H1 (cell line): ENCODE data around the gene KCNS3. TPM values are rescaled to one million over a fixed set of nuclear protein-coding genes. Genes with fewer than 3 reads are reported as not detected.

Experiments
- CTCF ChIA-PET: fragments of 300-600 bp; sonication (Branson Sonifier 250); formaldehyde crosslinking; loops from one replicate; lab custom pipeline; 2021; ENCODE audit not compliant: partially characterized antibody; lab: Charles Lee
- POLR2A ChIA-PET: fragments of 300-600 bp; sonication (Branson Sonifier 250); formaldehyde crosslinking; loops from one replicate; lab custom pipeline; 2021; ENCODE audit warnings: inconsistent platforms; ENCODE audit not compliant: partially characterized antibody; lab: Charles Lee
- DNase-seq, 2 experiments: peaks; one replicate each; pipeline versions ENCODE4 v3.0.0 to v3.0.0-alpha.2; 2010 to 2022; ENCODE audit warnings: low spot score in 2 of 2, low read depth in 1 of 2, mixed read lengths in 1 of 2
- FAIRE-seq: peaks from 2 replicates; lab custom pipeline; 2011; peaks lifted over from hg19 to GRCh38; lab: Jason Lieb, UNC
- H2AFZ ChIP-seq: 2 replicates; pipeline ENCODE4 v1.8.1; 2012; ENCODE audit warnings: low read length, inconsistent platforms
- H2AK5ac ChIP-seq: 2 replicates; pipeline ENCODE4 v1.6.1; 2013; ENCODE audit warnings: low read depth, low read length
- H2BK120ac ChIP-seq: replicated peaks from 2 replicates; pipeline ENCODE3; 2013; ENCODE audit warnings: low read depth, low read length, inconsistent platforms
- H2BK12ac ChIP-seq: 2 replicates; pipeline ENCODE4 v1.6.1; 2013; ENCODE audit warnings: low read depth, low read length
- H2BK15ac ChIP-seq: 2 replicates; pipeline ENCODE4 v1.6.1; 2013; ENCODE audit warnings: low read length
- H2BK20ac ChIP-seq: 2 replicates; pipeline ENCODE4 v1.6.1; 2013; ENCODE audit warnings: low read length
- H2BK5ac ChIP-seq: 2 replicates; pipeline ENCODE4 v1.6.1; 2013; ENCODE audit warnings: low read depth, low read length
- H3K14ac ChIP-seq: 2 replicates; pipeline ENCODE4 v1.6.1; 2013; ENCODE audit warnings: inconsistent platforms; ENCODE audit not compliant: insufficient read length
- H3K18ac ChIP-seq: 2 replicates; pipeline ENCODE4 v1.6.1; 2013; ENCODE audit warnings: low read length; ENCODE audit errors: extremely low read depth
- H3K23ac ChIP-seq: 2 replicates; pipeline ENCODE4 v1.6.1; 2013; ENCODE audit warnings: inconsistent platforms; ENCODE audit not compliant: insufficient read length
- H3K23me2 ChIP-seq: 2 replicates; pipeline ENCODE4 v1.6.1; 2013; ENCODE audit warnings: low read depth, low read length
- H3K27ac ChIP-seq: 2 replicates; pipeline ENCODE4 v1.6.1; 2011; ENCODE audit warnings: low read depth, low read length, inconsistent platforms
- H3K27me3 ChIP-seq, 4 experiments: replicated peaks in 1 of 4; 1 replicate in 1 of 4; 2 replicates in 3 of 4; pipeline versions ENCODE4 v1.6.1 to v1.8.1; 2011 to 2013; ENCODE audit warnings: low read length in 3 of 4, mild to moderate bottlenecking in 3 of 4, inconsistent platforms in 2 of 4, mixed read lengths in 2 of 4, moderate library complexity in 1 of 4; ENCODE audit not compliant: control insufficient read depth in 3 of 4, insufficient read depth in 3 of 4; ENCODE audit errors: extremely low read depth in 1 of 4
- H3K36me3 ChIP-seq, 4 experiments: 2 replicates each; pipeline versions ENCODE4 v1.6.1 to v1.8.1; 2011 to 2013; ENCODE audit warnings: mild to moderate bottlenecking in 4 of 4, low read length in 3 of 4, moderate library complexity in 2 of 4, control low read depth in 1 of 4, inconsistent platforms in 1 of 4; ENCODE audit not compliant: insufficient read depth in 4 of 4, control insufficient read depth in 2 of 4
- H3K4ac ChIP-seq: replicated peaks from 2 replicates; pipeline ENCODE3; 2013; ENCODE audit warnings: low read length, low read depth, mixed read lengths, inconsistent platforms; ENCODE audit not compliant: insufficient read length
- H3K4me1 ChIP-seq, 4 experiments: replicated peaks in 1 of 4; 1 replicate in 1 of 4; 2 replicates in 3 of 4; pipeline versions ENCODE4 v1.6.1 to v1.8.1; 2011 to 2013; ENCODE audit warnings: low read length in 3 of 4, inconsistent platforms in 2 of 4, mixed read lengths in 1 of 4; ENCODE audit not compliant: insufficient read depth in 4 of 4, control insufficient read depth in 3 of 4
- H3K4me2 ChIP-seq, 2 experiments: 2 replicates each; pipeline versions ENCODE4 v1.6.1 to v1.8.1; 2011 to 2013; ENCODE audit warnings: low read depth in 2 of 2, low read length in 2 of 2, control low read depth in 1 of 2, inconsistent platforms in 1 of 2, mild to moderate bottlenecking in 1 of 2; ENCODE audit not compliant: insufficient read depth in 1 of 2
- H3K4me3 ChIP-seq, 4 experiments: fragments of 200-600, 300-600 bp in 1 of 4; sonication (generic), shearing (Covaris generic), sonication (Bioruptor Twin) in 1 of 4; 2 replicates each; pipeline versions ENCODE4 v1.5.1 to v1.8.1; 2011 to 2016; ENCODE audit warnings: low read length in 4 of 4, low read depth in 3 of 4, control low read depth in 2 of 4, inconsistent platforms in 2 of 4, mild to moderate bottlenecking in 2 of 4, mixed read lengths in 1 of 4, moderate library complexity in 1 of 4; ENCODE audit not compliant: insufficient read depth in 2 of 4; ENCODE audit errors: extremely low read depth in 1 of 4
- H3K56ac ChIP-seq: replicated peaks from 2 replicates; pipeline ENCODE3; 2013; ENCODE audit warnings: low read depth, mild to moderate bottlenecking, mixed read lengths, low read length, inconsistent platforms; ENCODE audit not compliant: insufficient read length
- H3K79me1 ChIP-seq: 2 replicates; pipeline ENCODE4 v1.6.1; 2013; ENCODE audit warnings: low read depth, low read length, control low read depth
- H3K79me2 ChIP-seq, 2 experiments: 2 replicates each; pipeline versions ENCODE4 v1.6.1 to v1.8.1; 2012 to 2013; ENCODE audit warnings: low read length in 2 of 2, mild to moderate bottlenecking in 2 of 2, inconsistent platforms in 1 of 2; ENCODE audit not compliant: insufficient read depth in 2 of 2, control insufficient read depth in 1 of 2
- H3K9ac ChIP-seq, 4 experiments: replicated peaks in 1 of 4; 1 replicate in 1 of 4; 2 replicates in 3 of 4; pipeline versions ENCODE4 v1.6.1 to v1.8.1; 2011 to 2013; ENCODE audit warnings: low read depth in 3 of 4, low read length in 3 of 4, control low read depth in 2 of 4, mild to moderate bottlenecking in 2 of 4, moderate library complexity in 2 of 4, inconsistent platforms in 1 of 4; ENCODE audit errors: extremely low read depth in 1 of 4
- H3K9me3 ChIP-seq, 2 experiments: 2 replicates each; pipeline versions ENCODE4 v1.6.1 to v1.8.1; 2012 to 2013; ENCODE audit warnings: mild to moderate bottlenecking in 2 of 2, moderate library complexity in 2 of 2, control low read depth in 1 of 2, inconsistent platforms in 1 of 2, low read depth in 1 of 2, low read length in 1 of 2, mixed read lengths in 1 of 2; ENCODE audit not compliant: insufficient read depth in 2 of 2
- H4K20me1 ChIP-seq, 2 experiments: replicated peaks in 1 of 2; 2 replicates each; pipeline versions ENCODE3 to v1.8.1; 2011 to 2013; ENCODE audit warnings: inconsistent platforms in 2 of 2, low read length in 2 of 2, mild to moderate bottlenecking in 1 of 2; ENCODE audit not compliant: insufficient read depth in 2 of 2, control insufficient read depth in 1 of 2
- H4K5ac ChIP-seq: 2 replicates; pipeline ENCODE4 v1.6.1; 2013; ENCODE audit warnings: low read length, low read depth, mixed read lengths, inconsistent platforms; ENCODE audit not compliant: insufficient read length
- H4K8ac ChIP-seq: 2 replicates; pipeline ENCODE4 v1.8.0; 2013; ENCODE audit warnings: mild to moderate bottlenecking, moderate library complexity, low read length, inconsistent platforms; ENCODE audit not compliant: insufficient read depth; ENCODE audit errors: extremely low read depth
- H4K91ac ChIP-seq: replicated peaks from 2 replicates; pipeline ENCODE3; 2013; ENCODE audit warnings: low read length, mixed read lengths, inconsistent platforms; ENCODE audit not compliant: insufficient read length
- CEBPB ChIP-seq: IDR thresholded peaks from 2 replicates; pipeline ENCODE4 v1.6.1; 2012; ENCODE audit warnings: low read depth, low read length
- CREB1 ChIP-seq: IDR thresholded peaks from 2 replicates; pipeline ENCODE4 v1.6.1; 2012; ENCODE audit warnings: inconsistent platforms
- WGBS, 2 experiments: shearing (Covaris generic) in 1 of 2; methylation state at CpG; one replicate each; pipeline versions ENCODE4 v1.1.6 to v1.1.7; 2013 to 2015; ENCODE audit warnings: low lambda C conversion rate in 2 of 2, mixed read lengths in 2 of 2, inconsistent platforms in 1 of 2, low coverage in 1 of 2, missing lambda C conversion rate in 1 of 2; ENCODE audit not compliant: insufficient replicate concordance in 2 of 2, insufficient coverage in 1 of 2, insufficient read length in 1 of 2; ENCODE audit errors: extremely low coverage in 1 of 2, missing lambda C conversion rate in 1 of 2; 5-methylcytosine and 5-hydroxymethylcytosine counted together
- polyA plus RNA-seq, 7 experiments: library from polyadenylated mRNA; depleted of rRNA in 3 of 7; stranded (reverse) in 5 of 7; unstranded in 2 of 7; fragments of >200 nt in 5 of 7; fragments of 200-250 nt in 2 of 7; gene quantifications; 1 replicate in 5 of 7; 2 replicates in 1 of 7; 4 replicates in 1 of 7; pipeline versions ENCODE4 v1.2.1 to v1.2.3, GENCODE V29; 2011 to 2013; ENCODE audit warnings: missing spikeins in 2 of 7, mixed read lengths in 2 of 7
- total RNA-seq: library from RNA; stranded (reverse); fragmentation: NEBNext Ultra II Directional; extraction: Animal tissue kit (Norgen Biotek cat#: 25700); gene quantifications from 2 replicates; pipeline ENCODE4 v1.2.1, GENCODE V29; 2021

KCNS3 gene
- total and polyA plus RNA-seq, 2 of the 8 experiments (the other 6 are each of a cell fraction or from before 2014, with no cell fraction given): 22.7 to 23.0 TPM

GRCh38 chr2:17911491-17912260 is 33.2 kb downstream of the KCNS3 start:
- H3K4me2 ChIP-seq: no peak overlapping the region
- no peaks in the 10 kb centered on the region; the same call in 1 of the 2 replicates for H3K79me1 ChIP-seq
- FAIRE-seq (no peak), DNase-seq (no peak)
- H3K18ac ChIP-seq: no peak overlapping the region
- no peak overlapping the region for H3K14ac ChIP-seq
- peaks cover 2 to 51% of the 10 kb centered on the region in 2 experiments; a peak in 3 of 4 replicates for H3K79me2 ChIP-seq
- H3K56ac ChIP-seq: no peak overlapping the region
- ChIA-PET POLR2A (interaction anchor here (1.1 kb wide), 1 partner anchor 32 kb away, joined by 6 read pairs; the partner anchor contains the start of gene KCNS3), CTCF (interaction anchor here (0.6 to 2.7 kb wide), 5 partner anchors 31 to 61 kb away, joined by 3 to 8 read pairs (median 5); partner anchors contain the start of gene KCNS3)
- no peak overlapping the region for H3K4ac ChIP-seq
- H4K20me1 ChIP-seq: no peaks in the 10 kb centered on the region
- H3K4me3 ChIP-seq: no peak overlapping the region
- H3K9ac ChIP-seq: peak overlapping the region in 1 of 4 experiments; percentile 34; a peak in 1 of 7 replicates
- WGBS, 2 experiments: 71% methylated on average over 5 of the region's 5 CpGs; no CpG with 5 or more reads in 1 of the 2 experiments
- H2AFZ ChIP-seq: no peak overlapping the region
- H2BK120ac ChIP-seq: no peak overlapping the region
- no peaks in the 10 kb centered on the region for H3K23me2 ChIP-seq
- H3K36me3 ChIP-seq: no peaks in the 10 kb centered on the region
- H2BK5ac ChIP-seq: no peak overlapping the region
- no peak overlapping the region for H3K23ac ChIP-seq
- H4K8ac ChIP-seq: no peak overlapping the region
- peaks cover 2 to 9% (median 5%) of the 10 kb centered on the region in 4 experiments; a peak in 5 of 7 replicates for H3K4me1 ChIP-seq
- H3K27ac ChIP-seq: no peak overlapping the region
- no peaks in the 10 kb centered on the region for H3K27me3 ChIP-seq
- H4K91ac ChIP-seq: no peak overlapping the region
- H4K5ac ChIP-seq: no peak overlapping the region
- H2BK20ac ChIP-seq: no peak overlapping the region
- H2BK15ac ChIP-seq: no peak overlapping the region
- H3K9me3 ChIP-seq: peaks cover 0 to 9% of the 10 kb centered on the region in 2 experiments; a peak in 1 of 4 replicates
- TF ChIP-seq CREB1 (no peak), CEBPB (0 out of 2 replicates have a peak, but pooled peaks have one; percentile 4)
- H2AK5ac ChIP-seq: no peak overlapping the region
- H2BK12ac ChIP-seq: no peak overlapping the region
